Activated CD4-positive, CD25-positive, alpha-beta regulatory T cell treated with anti-CD3 and anti-CD28 coated beads, Interleukin-2, amount 50 U/mL, for 72 hours (primary cell): ENCODE results near the gene PDPR.
"Not testable (repeated sequence)": the region's sequence is repeated elsewhere in the genome, so short reads cannot be mapped to it uniquely, and the experiment has no call there.

Experiments
- DNase-seq: peaks from one replicate; pipeline ENCODE4 v3.0.0; 2021

PDPR gene

GRCh38 chr16:70163596-70163995, 49.5 kb downstream of the PDPR start:
- no peak for DNase-seq

DNA sequence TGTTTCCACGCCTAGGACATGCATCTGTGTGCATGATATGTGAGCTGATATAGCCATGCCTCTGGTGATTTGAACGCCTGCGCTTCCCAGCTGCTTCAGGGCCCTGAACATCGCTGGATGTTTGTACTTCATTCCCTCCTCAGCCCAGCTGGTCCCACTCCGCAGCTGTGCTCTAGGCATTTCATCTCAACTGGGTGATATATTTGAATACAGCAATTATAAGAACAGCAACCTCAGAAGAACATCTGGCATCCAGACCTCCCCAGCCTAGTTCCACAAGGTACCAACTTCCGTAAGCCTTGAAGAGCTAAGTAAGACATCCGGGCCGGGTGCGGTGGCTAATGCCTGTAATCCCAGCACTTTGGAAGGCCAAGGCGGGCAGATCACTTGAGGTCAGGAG, 52.6 kb downstream of the PDPR start:
- not testable (repeated sequence) for DNase-seq

GRCh38 chr16:70173212-70173837, 59.2 kb downstream of the PDPR start, which contains the start of gene CLEC18C:
Gene CLEC18C (plus strand): TSS chr16:70173787. CDS start chr16:70174279, 492 bp downstream.
- DNase-seq, result not testable (repeated sequence)

- DNase-seq, result not testable (repeated sequence)
Measured at GRCh38 chr16:70173916-70174315, 59.8 kb downstream of the PDPR start.

GRCh38 chr16:70174387-70174932, 60.3 kb downstream of the PDPR start:
- not testable (repeated sequence) for DNase-seq

DNA sequence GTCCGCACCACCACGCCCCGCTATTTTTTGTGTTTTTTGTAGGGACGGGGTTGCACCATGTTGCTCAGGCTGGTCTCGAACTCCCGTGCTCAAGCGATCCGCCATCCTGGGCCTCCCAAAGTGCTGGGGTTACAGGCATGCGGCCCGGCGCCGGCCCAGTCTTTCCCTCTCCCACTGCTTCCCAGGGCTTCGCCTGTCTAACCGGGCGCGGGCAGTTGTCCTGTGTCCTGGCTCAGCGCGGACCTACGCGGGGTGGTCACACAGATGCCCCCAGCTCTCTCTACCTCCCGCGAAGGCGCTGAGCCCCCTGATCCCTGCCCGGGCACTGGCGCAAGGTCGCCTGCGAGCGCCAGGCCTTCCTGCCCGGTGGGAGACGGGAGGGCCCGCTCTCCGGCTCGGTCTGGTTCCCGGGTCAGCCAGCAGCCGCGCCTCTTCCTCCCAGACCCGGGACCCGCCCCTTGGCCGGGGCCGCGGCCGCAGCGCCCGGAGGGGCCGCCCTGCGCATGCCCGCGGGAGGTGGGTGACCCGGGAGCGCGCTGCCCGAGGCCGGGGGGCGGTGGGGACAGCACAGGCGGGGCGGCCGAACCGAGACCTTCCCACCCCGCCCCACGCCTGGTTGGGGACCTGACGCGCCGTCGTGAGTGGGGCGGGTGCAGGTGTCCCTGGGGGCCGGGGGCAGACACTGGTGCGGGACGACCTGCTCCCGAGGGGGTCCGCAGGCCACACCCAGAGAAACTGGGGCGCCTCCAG, 73.9 kb downstream of the PDPR start:
- not testable (repeated sequence) for DNase-seq

- not testable (repeated sequence) for DNase-seq
Measured at GRCh38 chr16:70188608-70188915, 74.4 kb downstream of the PDPR start.

DNA sequence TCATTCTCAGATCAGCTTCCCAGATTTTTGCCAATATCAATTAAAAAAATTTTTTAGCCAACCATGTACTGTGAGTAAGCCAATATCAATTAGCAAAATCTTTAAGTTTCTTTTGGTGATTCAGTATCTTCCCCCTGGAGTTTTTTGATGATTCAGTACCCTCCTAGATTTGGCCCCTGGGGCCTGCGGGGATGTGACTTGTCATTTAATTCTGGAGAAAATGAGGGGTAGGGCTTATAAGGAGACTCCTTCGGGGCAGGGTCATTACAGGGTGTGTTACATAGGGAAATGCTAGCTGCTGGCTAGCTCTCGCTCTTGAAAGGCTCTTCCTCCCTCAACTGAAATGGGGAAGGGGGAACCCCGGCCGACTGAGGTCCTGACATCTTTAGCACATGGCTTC, 76.4 kb downstream of the PDPR start:
- not testable (repeated sequence) for DNase-seq

- DNase-seq, result not testable (repeated sequence)
Measured at GRCh38 chr16:70196683-70197300, 82.7 kb downstream of the PDPR start.

DNA sequence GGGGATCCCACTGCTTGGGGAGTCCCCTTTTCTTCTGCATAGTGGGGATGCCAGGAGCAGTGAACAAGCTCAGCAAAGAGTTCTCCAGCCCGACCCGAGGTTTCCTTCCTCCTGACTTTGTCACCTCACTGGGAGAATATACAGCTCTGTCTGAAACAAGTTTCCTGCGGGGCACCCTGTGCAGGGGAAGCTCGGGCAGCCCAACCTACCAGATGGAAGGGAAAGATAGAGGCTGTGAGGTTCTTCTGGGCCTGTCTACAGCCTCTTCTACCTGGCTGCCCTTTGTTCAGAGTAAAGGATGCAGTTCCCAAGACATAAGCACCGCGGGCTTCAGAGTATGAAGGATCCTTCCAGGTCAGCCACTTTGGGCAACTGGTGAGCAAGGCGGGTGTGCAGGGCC, 83.5 kb downstream of the PDPR start:
- DNase-seq, result not testable (repeated sequence)

- not testable (repeated sequence) for DNase-seq
Measured at GRCh38 chr16:70198230-70198629, 84.1 kb downstream of the PDPR start.

GRCh38 chr16:70198666-70199065, 84.5 kb downstream of the PDPR start:
- DNase-seq, result not testable (repeated sequence)

DNA sequence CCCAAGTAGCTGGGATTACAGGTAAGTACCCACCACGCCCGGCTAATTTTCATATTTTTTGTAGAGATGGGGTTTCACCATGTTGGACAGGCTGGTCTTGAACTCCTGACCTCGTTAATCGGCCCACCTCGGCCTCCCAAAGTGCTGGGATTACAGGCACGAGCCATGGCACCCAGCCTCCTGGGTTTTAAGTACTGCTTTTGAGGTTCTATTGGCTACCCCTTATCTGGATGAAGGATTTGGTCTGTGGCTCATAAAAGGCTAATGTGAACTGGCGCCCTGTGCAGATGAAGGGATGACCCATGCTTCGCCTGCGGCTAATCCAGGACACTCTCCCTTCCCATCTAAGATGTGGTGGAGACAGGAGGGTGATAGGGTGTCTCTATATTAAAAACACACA, 85.0 kb downstream of the PDPR start:
- DNase-seq, result not testable (repeated sequence)

DNA sequence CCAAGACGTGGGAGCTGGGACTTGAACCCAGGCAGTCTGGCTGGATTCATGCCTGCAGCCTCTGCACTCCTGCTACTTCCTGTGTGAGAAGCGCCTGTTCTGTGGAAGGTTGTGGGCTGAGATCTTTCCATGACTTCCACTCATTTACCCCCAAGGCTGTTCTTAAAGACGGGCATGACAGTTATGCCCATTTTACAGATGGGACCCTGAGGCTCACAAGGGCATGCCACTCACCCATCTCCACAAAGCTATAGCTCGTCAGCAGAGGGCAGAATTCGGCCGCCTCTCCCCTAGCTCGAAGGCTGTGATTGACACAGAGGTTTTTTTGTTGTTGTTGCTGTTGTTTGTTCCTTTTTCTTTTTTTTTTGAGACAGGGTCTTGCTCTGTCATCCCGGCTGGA, 85.9 kb downstream of the PDPR start:
- not testable (repeated sequence) for DNase-seq

GRCh38 chr16:70203508-70203907, 89.4 kb downstream of the PDPR start:
- DNase-seq, result not testable (repeated sequence)

DNA sequence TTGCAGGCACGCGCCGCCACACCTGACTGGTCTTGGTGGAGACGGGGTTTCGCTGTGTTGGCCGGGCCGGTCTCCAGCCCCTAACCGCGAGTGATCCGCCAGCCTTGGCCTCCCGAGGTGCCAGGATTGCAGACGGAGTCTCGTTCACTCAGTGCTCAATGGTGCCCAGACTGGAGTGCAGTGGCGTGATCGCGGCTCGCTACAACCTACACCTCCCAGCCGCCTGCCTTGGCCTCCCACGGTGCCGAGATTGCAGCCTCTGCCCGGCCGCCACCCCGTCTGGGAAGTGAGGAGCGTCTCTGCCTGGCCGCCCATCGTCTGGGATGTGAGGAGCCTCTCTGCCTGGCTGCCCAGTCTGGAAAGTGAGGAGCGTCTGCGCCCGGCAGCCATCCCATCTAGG, 89.9 kb downstream of the PDPR start:
- DNase-seq, result not testable (repeated sequence)

GRCh38 chr16:70204668-70205405, 90.7 kb downstream of the PDPR start:
- not testable (repeated sequence) for DNase-seq

DNA sequence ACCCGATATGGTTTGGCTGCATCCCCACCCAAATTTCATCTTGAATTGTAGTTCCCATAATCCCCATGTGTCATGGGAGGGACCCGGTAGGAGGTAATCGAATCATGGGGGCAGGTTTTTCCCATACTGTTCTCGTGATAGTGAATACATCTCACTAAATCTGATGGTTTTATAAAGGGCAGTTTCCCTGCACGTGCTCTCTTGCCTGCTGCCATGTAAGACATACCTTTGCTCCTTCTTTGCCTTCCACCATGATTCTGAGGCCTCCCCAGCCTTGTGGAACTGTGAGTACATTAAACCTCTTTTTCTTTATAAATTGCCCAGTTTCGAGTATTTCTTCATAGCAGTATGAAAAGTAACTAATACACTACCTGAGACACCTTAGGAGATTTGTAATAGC, 92.2 kb downstream of the PDPR start:
- DNase-seq, result not testable (repeated sequence)
